GM19395 (cell line): ENCODE measurements around the gene TENT4B.
"Not testable (repeated sequence)": the region's sequence is repeated elsewhere in the genome, so short reads cannot be mapped to it uniquely, and the experiment has no call there.

ENCODE experiments used
- ATAC-seq: cut with Tn5 transposase; IDR thresholded peaks from one replicate; pipeline ENCODE4 v1.9.1; 2021; ENCODE audit warnings: mild to moderate bottlenecking, moderate library complexity; ENCODE audit not compliant: unreplicated experiment

TENT4B gene

DNA sequence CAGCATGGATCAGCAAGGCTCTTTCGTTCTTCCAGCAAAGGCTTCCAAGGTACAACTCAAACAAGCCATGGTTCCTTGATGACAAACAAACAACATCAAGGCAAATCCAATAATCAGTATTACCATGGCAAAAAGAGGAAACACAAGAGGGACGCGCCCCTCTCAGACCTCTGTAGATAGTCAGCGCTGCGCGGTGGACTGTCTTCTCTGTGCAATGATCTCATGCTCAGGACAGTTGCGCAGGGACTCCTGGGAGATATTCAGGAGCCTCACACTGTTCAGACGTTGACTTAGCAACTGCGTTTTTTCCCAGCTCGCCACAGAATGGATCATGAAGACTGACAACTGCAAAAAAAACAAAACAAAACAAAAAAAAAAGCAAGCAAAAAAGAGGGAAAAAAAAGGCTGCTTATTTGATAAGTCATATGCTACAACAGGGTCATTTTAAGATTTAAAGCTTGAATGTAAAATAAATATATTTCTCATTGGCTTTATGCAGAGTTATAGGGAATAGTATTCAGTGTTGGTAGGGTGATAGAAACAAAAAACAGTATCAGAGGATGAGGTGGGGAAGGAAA, 76.1 kb downstream of the TENT4B start:
- ATAC-seq: no peak

DNA sequence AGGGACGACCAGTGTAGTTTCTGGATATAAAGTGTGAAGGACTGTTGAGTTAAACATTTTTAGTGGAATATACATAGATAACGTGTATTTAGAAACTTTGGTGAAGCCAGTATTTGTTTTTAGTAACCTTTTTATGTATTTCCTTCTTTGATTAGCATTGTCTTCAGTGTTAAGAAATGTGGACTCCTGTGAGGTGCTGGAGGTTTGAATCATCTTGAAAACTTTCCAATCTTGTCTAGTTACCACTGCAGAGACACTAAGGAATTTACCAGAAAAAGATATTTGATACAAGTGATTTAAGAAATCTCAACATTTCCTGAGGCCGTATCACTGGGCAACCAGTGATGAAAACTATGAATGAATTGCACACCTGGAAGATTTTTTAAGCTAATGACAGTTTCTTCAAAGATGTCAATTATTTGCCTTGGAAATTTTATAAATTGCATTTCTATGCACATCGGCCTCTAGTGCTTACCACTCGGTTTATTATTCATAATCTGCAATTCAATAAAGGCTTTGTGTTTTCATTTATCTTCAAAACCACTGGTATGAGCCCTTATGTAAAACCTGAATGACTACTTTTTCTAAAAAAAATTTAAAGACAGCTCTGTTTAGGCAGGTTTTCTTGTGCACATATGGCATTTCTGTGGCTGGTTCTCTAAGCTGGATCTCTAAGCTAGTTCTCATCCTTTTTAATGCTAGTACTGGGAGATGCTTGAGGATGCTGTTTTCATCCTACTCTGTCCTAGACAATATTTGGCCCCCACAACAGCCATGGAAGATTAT, 81.9 kb downstream of the TENT4B start:
- ATAC-seq: no peak

DNA sequence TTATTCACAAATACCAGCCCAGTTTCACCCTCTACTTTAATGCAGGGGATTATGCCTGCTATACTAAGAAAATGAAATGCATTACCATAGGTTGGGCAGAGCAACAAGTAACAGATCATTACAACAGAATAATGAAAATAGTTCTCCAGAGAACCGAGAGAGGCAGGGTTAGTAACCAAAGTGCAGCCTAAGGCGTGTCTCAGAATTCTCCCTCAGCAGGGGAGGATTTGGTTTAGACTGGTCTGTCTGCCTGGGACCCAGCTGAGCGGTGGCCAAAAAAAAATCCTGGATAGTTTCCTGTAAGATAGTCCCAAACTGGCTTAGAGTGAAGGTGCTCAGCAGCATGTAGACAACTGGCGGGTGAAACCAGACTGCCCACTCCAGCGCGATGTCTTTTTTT, 82.5 kb downstream of the TENT4B start:
- ATAC-seq: no peak

DNA sequence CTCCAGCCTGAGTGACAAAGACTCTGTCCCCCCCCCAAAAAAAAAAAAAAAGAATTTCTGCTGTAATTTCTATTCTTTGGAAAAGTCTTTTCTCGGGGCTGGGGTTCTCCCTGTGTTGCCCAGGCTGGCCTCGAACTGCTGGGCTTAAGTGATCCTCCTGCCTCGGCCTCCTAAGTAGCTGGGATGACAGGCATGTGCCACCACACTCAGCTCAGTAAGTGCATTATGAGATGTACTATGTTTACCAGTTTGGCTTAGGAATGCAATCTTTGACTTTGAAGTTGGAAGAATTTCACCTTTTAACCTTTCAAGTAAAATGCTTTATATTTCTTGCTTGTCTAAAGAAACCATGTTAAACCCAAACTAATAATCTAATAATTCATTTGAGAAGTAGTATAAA, 85.2 kb downstream of the TENT4B start:
- ATAC-seq: no peak

DNA sequence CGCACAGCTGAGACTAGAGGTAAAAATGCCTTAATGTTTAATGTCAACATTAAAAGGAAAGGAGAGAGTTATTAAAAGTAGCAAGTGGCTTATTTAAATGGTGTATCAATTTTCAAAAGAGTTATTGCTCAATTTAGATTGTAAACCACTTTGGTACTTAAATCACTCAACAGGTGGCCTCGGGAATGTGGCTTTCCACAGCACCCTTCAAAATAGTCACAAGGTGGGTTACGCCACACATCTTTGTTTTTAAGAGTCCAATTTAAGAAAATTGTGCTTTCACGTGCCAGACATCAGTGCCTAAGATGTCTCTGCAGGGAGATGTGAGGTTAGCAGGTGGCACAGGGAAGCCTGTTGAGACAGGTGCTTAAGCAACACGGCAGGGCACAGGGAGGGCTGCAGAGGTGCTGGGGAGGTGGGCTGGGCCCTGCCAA, 85.8 kb downstream of the TENT4B start:
- ATAC-seq: no peak

DNA sequence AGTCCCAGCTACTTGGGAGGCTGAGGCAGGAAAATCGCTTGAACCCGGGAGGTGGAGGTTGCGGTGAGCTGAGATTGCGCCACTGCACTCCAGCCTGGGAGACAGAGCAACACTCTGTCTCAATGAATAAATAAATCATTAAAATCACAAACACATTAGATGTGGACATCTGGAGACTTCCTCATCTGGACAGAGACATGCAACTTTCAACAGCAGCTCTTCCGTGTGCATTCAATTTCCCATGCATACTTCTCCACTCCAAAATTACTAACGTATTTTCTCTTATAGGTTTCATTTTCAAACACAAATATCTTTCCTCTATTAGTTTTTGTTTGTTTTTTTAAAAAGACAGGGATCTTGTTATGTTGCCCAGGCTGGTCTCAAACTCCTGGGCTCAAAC, 89.9 kb downstream of the TENT4B start:
- not testable (repeated sequence) for ATAC-seq

DNA sequence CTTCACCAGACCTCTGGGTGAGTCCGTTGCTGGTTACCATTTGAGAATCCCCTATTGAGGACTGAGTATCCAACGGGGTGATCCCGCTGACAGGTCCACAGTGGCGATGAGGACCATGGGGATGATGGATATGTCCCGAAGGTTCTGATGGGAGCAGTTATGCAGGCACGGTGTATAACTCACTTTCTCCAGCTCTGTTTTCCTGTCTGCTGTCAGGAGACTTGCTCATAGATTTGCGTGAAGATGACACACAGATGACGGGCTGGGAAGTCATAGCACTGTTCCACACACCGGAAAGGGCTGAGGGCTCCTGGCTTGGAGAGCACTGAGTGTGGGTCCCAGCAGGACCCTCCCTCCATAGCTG, 91.0 kb downstream of the TENT4B start:
- no peak for ATAC-seq

DNA sequence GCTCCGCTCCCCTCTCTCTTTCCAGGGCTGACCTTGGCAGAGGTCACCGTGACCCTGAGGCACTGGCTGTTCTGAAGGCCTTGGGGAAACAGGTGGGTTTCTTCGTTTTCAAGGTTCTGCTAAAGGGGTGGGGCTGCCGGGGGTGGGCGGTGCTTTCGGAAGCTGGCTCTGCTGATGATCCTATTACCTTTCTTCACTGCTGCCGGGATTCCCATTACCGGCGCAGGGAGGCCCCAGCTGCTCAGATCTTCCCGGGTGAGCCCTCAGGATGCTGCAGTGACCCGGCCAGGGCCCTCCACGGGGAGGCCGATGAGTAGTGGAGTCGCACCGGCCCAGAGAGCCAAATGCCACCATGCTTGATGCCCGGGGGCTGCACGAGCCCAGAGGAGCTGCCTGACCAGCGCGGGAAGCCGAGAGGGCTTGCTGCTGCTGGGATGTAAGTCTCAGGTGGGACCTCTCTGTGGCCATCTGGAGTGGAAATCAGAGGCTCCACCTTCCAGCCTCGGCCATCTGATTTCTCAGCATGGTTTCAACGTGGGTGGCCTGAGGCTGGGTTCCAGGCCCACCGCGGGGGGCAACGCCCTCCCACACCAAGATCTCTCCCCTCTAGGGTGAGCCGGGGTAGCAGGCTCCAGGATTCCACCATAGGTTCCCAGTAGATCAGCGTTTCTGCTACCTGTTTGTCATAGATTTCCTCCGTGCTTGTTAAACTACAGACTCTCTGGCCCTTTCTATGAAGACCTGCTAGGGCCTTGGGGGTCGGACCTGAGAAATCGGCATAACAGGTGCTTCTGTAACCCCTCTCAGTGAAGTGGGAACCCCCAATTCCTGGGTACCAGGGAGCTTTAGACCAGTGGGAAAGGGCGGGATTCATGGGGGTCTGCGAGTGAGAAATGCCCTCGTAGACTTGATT, 91.7 kb downstream of the TENT4B start:
- no peak for ATAC-seq

DNA sequence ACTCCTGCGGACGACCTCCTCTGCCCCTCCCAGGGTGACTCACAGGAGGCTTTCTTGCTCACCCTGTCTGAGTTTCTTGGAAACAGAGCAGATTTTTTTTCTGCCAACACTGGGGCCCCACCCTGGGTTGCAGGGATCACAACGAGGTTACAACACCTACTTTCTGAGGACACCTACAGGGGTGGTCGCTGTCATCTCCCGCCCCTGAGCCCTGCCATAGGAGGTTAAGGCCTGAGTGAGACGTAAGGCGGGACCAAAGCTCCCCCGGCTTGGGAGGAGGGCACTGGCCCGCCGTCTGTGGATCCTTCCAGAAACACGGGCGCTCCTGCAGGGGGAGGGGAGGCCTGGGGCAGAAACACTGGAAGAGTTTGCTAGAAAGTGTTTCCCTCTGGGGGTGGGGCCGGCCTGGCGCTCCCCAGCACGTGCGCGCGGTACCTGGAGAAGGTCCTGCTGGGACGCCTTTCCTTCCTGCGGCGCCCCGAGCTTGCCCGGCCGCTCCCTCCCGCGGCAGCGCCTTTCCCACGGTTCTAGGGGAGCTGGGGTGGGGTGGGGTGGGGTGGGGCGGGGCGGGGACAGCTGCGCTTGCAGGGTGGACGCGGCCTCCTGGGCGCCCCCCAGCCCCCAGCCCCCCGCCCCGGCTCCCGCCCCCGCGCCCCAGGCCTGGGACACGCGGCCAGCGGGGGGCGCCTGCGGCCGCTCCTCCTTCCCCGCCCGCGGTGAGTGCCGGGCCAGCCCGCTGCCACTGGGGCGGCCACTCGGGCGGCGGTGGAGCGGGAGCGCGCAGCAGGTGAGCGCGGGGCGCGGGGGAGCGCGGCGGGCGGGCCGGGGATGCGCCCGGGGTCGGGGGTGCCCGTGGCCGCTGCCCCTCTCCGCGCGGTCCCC, 92.6 kb downstream of the TENT4B start:
- ATAC-seq: peak; percentile 82

DNA sequence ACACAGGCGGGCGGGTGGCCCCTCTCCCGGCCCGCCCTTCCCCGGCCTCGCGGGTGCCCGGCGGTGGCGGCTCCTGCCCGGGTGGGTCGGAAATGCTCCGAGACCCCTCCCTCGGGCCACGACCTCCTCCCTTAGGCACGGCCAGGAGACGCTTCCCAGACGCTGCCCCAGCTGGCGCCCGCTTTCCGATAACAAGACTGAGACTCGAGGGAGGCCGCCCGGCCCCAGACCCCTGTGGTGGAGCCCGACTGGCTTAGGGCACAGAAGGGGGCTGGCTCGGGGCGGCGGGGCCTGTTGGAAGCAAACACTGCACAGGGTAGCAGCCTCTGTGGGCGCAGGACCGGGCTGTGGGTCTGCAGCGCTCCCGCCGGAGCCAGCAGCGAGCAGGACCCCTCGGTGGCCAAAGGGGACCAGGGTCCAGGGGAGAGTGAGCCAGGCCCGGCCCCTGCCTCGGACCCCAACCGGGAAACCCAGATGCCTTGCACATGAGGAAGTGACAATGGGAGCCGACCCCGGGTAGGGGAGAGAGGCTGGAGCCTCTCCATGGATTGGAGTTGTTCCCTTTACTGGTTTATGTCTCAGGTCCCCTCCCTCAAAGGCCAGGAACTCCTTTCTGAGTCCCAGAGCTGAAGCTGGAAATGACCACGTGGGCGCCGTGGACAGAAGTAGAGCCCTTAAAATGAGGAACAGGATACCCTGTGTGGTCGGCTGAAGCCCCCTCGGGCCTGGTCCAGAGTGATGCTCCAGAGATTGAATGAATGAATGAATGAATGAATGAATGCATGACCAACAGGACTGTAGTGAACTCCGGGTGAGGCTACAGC, 93.4 kb downstream of the TENT4B start:
- peak; percentile 40 for ATAC-seq

DNA sequence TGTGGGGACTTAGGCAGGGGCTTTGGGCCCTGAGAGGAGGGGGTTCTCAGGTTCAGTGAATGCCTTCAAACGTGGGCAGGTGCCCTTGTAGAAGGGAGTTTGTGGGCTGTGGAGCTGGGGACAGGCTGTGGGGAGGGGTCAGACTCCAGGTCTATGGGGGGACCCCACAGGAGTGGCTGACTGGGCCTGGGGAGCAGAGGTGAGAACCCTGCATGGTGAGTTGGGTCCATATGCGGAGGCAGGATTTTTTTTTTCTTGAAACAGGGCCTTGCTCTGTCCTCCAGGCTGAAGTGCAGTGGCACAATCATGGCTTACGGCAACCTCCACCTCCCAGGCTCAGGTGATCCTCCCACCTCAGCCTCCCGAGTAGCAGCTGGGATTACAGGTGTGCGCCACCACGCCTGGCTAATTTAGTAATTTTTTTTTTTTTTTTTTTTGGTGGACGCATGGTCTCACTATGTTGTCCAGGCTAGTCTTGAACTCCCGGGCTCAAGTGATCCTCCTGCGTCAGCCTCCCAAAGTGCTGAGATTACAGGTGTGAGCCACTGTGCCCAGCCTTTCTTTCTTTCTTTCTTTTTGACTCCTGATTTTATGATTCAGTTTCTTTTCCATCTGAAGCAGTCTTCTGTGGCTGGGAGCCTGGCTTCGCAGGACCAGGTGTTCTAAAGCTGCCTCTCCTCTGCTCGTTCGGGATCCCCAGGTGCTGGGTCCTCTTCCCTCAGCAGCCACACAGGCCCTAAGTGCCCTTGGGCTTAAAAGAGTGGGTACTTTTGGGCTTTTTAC, 94.2 kb downstream of the TENT4B start:
- ATAC-seq: no peak

DNA sequence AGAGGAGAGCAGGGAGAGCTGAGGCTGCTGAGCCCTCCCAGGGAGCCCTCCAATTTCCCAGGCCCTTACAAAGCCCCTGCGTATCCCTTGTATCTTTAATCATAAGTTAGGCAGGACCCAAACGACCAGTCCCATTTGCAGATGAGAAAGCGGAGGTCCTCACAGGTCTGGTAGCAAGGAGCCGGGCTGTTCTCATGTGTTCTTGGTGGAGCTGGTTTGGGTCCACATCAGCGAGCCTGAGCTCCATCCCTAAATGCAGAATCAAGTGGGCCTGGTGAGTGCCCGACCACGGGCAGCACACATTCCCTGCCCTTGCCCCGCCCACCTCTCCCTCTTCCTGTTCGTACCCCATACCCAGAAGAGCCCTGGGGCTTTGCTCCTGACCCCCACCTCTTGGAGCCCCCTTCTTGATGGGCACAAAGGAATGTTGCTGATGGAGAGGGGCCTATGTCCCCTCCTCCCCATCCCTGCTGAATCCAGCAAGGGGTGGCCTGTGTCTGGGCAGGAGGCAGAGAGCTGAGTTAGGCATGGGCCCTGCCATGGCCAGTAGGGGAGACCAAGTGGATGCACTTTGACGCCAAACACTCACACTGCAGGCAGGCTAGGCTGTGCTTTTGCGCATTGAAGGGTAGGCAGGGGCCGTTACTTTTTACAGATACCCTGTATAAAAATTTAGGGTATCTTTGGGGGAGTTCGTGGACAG, 95.0 kb downstream of the TENT4B start:
- ATAC-seq: no peak

DNA sequence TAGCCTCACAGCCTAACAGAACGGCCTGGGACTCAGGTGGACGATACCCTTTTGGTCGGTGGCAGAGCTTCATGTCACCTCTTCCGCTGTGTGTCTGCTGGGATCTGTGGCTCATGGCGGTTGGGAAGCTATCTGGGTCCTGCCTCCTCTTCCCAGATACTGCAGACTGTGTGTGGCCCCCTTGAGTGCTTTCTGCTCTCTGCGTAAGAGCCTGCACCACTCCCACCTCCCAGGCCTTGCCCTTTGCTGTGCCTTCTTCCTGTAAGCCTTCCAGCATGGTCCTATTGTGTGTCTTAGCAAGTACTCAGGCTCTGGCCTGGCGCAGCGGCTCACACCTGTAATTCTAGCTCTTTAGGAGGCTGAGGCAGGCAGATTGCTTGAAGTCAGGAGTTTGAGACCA, 95.7 kb downstream of the TENT4B start:
- ATAC-seq: no peak

DNA sequence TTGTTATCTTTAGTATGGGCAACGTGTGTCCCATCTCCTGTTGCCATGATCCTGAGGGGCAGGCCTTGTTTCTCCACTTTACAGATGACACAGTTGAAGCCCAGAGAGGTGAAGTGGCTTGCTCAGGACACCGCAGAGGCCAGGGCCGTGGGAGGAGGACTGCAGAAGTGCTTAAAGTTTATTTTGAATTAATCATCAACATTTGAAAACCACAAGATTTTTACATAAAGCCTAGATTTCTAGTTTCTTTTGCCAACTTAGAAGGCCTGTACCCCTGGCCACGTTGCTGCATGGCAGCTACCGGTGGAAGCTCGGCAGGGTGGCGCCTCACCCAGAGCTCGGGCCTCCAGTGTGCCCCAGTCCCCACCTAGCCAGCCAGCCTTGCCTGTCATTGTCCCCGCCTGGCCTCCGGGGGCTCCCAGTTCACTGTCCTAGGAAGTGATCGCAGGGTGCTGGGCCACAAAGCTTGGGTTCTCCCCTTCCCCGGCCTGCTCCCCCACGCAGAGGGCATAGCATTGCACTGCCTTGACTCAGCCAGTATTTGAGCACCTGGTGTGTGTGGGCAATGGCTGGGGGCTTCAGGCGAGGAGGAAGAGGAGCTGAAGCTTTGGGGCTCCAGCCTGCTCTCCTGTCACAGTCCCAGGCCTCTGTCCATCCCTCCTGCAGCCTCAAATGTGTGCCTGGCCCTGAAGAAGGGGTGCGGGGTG, 98.4 kb downstream of the TENT4B start:
- ATAC-seq: no peak

DNA sequence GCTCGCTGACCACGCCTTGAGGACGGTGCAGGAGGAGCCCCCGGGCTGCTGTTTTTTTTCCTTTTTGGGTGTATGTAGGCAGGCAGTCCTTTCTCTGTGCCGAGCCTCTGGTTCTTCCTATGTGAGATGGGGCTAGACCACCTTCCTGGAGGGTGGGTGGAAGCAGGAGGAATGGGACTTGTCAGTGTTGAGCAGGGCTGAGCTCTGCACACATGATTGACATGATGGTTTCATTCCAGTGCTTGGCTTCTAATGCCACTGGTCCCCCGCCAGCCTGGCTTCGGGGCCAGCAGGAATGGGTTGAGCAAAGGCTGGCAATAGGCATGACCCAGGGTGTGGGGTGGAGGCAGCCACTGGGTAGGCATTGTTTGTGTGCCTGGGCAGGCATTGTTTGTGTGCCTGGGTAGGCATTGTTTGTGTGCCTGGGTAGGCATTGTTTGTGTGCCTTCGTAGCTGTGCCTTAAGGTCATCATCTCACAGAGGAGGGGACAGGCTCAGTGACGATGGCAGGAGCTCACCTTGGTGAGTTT, 99.0 kb downstream of the TENT4B start:
- no peak for ATAC-seq

DNA sequence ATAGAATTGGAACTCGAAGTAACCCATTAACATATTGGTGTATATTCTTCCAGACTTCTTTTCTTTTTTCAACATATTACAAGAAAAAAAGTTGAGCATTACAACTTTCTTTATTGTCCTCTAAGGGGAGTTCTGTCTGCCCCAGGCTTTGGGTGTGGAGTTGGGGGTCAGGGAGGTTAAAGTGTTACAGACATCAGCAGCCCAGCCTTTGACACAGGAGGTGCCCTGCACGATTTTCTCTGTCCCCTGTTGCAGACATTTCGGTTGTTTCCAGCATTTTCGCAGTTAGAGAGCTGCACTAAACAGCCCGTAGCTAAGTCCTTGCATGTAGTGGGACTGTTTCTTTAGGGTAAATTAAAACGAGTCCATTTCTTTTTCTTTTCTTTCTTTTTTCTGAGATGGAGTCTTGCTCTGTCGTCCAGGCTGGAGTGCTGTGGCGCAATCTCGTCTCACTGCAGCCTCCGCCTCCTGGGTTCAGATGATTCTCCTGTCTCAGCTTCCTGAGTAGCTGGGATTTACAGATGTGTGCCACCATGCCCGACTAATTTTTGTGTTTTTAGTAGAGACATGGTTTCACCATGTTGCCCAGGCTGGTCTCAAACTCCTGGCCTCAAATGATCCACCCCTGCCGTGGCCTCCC, 99.9 kb downstream of the TENT4B start:
- ATAC-seq: no peak

DNA sequence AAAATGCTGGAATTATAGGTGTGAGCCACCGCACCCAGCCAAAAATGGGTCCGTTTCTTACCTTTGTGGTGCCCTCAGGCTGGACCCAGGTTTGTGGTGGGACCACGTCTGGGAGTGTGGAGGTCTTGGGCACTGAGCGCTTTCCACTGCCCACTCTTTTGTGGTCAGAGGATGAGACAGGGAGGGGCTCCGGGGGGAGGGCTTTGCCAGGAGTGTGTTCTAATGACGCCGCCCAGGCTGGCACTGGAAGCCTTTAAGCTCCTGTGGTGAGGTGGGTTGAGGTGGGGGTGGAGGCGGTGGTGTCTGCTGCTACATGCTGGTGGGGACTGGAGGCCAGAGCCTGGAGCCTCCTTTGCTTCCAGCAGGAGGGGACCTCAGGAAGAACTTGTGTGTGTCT, 100.4 kb downstream of the TENT4B start:
- no peak for ATAC-seq
